Measurements from ENCODE around the gene SEMA5B. TPM values are rescaled to one million over a fixed set of nuclear protein-coding genes. Genes with fewer than 3 reads are reported as not detected.

SEMA5B gene
- total RNA-seq, 1 donor from 2014 or later = 1.1 TPM

- Mint-ChIP-seq H3K27me3 (ENCODE audit: unreplicated experiment) (peaks cover 6% of the 10 kb centered on the region), H3K4me1 (ENCODE audit: unreplicated experiment) (peaks cover 21% of the 10 kb centered on the region), H3K9me3 (ENCODE audit: unreplicated experiment) (no peaks in the 10 kb centered on the region), H3K4me3 (ENCODE audit: unreplicated experiment) (no peak overlapping the region), H3K36me3 (ENCODE audit: low read depth, unreplicated experiment) (no peaks in the 10 kb centered on the region), H3K27ac (ENCODE audit: unreplicated experiment) (no peak overlapping the region)
- no peak for TF ChIP-seq CTCF (IDR thresholded peaks at IDR 0.05; ENCODE audit: unreplicated experiment)
- no peak for DNase-seq (ENCODE audit: low spot score)
Measured at GRCh38 chr3:123031051-123031450, 3.5 kb upstream of the SEMA5B start.

GRCh38 chr3:123028233-123028828, 768 bp upstream of the SEMA5B start:
- H3K9me3 Mint-ChIP-seq (ENCODE audit: unreplicated experiment) = no peaks in the 10 kb centered on the region

GRCh38 chr3:123026565-123027291, 835 bp downstream of the SEMA5B start:
- Mint-ChIP-seq H3K4me3 (ENCODE audit: unreplicated experiment) (peak overlapping the region; percentile 86), H3K27ac (ENCODE audit: unreplicated experiment) (no peak overlapping the region), H3K27me3 (ENCODE audit: unreplicated experiment) (peaks cover 4% of the 10 kb centered on the region), H3K4me1 (ENCODE audit: unreplicated experiment) (peaks cover 20% of the 10 kb centered on the region), H3K9me3 (ENCODE audit: unreplicated experiment) (no peaks in the 10 kb centered on the region), H3K36me3 (ENCODE audit: low read depth, unreplicated experiment) (no peaks in the 10 kb centered on the region)
- DNase-seq (ENCODE audit: low spot score) = peak; percentile 36
- TF ChIP-seq CTCF (IDR thresholded peaks at IDR 0.05; ENCODE audit: unreplicated experiment) = no peak

More at GRCh38 chr3:123028233-123028828, 768 bp upstream of the SEMA5B start:
- TF ChIP-seq CTCF (IDR thresholded peaks at IDR 0.05; ENCODE audit: unreplicated experiment) = no peak
- no peak overlapping the region for H3K27ac Mint-ChIP-seq (ENCODE audit: unreplicated experiment)
- DNase-seq (ENCODE audit: low spot score) = no peak
- H3K4me1 Mint-ChIP-seq (ENCODE audit: unreplicated experiment) = peaks cover 24% of the 10 kb centered on the region
- H3K27me3 Mint-ChIP-seq (ENCODE audit: unreplicated experiment) = peaks cover 4% of the 10 kb centered on the region
- H3K4me3 Mint-ChIP-seq (ENCODE audit: unreplicated experiment) = peak overlapping the region; percentile 77
- H3K36me3 Mint-ChIP-seq (ENCODE audit: low read depth, unreplicated experiment) = no peaks in the 10 kb centered on the region

- peak; percentile 24 for DNase-seq (ENCODE audit: low spot score)
Measured at GRCh38 chr3:123025642-123026521, 1.7 kb downstream of the SEMA5B start.

More at GRCh38 chr3:123025642-123026521, 1.7 kb downstream of the SEMA5B start:
- H3K27ac Mint-ChIP-seq (ENCODE audit: unreplicated experiment) = no peak overlapping the region
- peak overlapping the region; percentile 86 for H3K4me3 Mint-ChIP-seq (ENCODE audit: unreplicated experiment)
- H3K36me3 Mint-ChIP-seq (ENCODE audit: low read depth, unreplicated experiment) = no peaks in the 10 kb centered on the region
- H3K9me3 Mint-ChIP-seq (ENCODE audit: unreplicated experiment) = no peaks in the 10 kb centered on the region
- H3K4me1 Mint-ChIP-seq (ENCODE audit: unreplicated experiment) = peaks cover 20% of the 10 kb centered on the region
- TF ChIP-seq CTCF (IDR thresholded peaks at IDR 0.05; ENCODE audit: unreplicated experiment) = no peak
- peaks cover 4% of the 10 kb centered on the region for H3K27me3 Mint-ChIP-seq (ENCODE audit: unreplicated experiment)
